Suprapubic skin (tissue), 3 donors: ENCODE results near the gene CTNNA2.

Experiments used
- POLR2A ChIP-seq, 2 donors: fragments of 450-650 bp; IDR thresholded peaks; one replicate each; pipeline ENCODE4 v1.6.1; 2017; ENCODE audit warnings: antibody characterized with exemption in 2 of 2, mild to moderate bottlenecking in 2 of 2, moderate library complexity in 2 of 2
- TF ChIP-seq, protein P1 (sequence below), 2 donors: fragments of 200-600 bp in 1 of 2; fragments of 450-650 bp in 1 of 2; sonication (generic) in 1 of 2; IDR thresholded peaks; one replicate each; pipeline ENCODE4 v1.5.1; 2016 to 2019; ENCODE audit warnings: antibody characterized with exemption in 2 of 2, mild to moderate bottlenecking in 1 of 2, moderate library complexity in 1 of 2

DNA sequence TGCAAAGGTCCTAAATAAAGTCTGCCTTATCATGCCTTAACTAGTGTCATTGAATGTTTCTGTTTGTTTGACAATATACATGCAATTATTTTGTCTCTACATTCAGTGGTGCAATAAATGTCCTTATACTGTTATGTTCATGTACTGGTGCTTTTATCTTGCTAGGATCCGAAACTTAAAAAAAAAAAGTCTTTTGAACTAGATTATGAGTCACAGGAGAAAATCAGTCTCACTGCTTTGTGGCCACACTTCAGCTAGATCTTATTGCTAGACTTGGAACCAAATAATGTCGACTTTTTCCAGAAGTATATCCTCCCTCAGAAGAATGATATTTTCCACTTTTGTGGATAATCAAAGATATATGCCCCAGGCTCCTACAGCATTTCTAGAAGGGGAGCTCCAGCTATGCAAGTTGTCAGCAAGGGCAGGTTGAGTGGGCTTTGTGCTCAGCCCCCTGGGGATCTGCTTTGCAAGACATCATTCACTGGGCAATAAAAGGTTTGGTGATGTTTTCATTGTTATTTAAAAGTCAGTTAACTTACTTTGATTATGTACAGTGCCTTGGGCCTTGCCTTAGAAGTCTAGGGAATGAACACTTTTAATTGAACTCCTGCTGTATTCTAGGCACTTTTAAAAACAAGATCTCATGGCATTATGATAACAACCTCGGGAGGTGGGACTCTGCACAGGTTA, 948.8 kb downstream of the CTNNA2 start:
- TF ChIP-seq, protein P1, sequence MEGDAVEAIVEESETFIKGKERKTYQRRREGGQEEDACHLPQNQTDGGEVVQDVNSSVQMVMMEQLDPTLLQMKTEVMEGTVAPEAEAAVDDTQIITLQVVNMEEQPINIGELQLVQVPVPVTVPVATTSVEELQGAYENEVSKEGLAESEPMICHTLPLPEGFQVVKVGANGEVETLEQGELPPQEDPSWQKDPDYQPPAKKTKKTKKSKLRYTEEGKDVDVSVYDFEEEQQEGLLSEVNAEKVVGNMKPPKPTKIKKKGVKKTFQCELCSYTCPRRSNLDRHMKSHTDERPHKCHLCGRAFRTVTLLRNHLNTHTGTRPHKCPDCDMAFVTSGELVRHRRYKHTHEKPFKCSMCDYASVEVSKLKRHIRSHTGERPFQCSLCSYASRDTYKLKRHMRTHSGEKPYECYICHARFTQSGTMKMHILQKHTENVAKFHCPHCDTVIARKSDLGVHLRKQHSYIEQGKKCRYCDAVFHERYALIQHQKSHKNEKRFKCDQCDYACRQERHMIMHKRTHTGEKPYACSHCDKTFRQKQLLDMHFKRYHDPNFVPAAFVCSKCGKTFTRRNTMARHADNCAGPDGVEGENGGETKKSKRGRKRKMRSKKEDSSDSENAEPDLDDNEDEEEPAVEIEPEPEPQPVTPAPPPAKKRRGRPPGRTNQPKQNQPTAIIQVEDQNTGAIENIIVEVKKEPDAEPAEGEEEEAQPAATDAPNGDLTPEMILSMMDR (IDR thresholded peaks at IDR 0.05) = no peak
- TF ChIP-seq POLR2A (IDR thresholded peaks at IDR 0.05) = no peak
